NCI-H2196 (cell line): ENCODE results near the gene KMO.

Source experiments
- DNase-seq: peaks from one replicate; lab custom pipeline; 2025; ENCODE audit not compliant: unreplicated experiment; lab: John Stamatoyannopoulos, UW

The KMO gene

DNA sequence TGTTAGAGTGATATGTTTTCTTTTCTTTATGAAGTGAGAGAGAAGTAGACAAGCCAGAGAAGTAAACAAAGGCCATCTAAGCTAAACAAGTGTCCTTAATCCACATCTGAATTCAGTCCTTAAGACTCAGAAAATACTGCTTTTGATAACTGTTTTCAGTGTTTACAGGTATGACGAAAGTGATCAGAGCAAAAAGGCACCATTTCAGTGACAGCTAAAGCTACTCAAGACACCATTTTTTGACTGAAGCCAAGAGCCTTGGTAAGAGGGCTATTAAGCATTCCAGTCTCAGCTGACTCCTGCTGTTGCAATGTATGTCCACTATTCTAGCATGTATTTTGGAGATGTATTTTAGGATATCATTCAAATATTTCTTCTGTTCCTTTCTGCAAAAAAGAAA, 4.1 kb downstream of the KMO start:
- no peak for DNase-seq

DNA sequence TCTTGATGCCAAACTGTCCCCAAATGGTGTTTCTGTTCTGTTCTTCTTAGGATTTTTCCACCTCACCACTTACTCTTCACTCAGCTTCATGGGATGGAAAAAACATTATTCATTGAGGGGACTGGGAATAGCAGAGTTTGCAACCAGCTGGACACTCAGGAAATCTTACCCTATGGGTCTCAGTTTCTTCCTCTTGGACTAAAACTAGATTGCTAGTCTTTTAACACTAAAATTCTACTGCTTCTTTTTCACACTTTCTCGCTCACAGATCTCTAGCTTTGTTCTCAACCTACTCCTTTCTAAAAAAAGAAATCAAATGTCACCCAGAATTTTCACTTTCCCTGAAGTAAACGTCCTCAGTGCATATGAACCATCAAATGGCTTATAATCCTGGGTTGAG, 4.8 kb downstream of the KMO start:
- DNase-seq, result no peak

DNA sequence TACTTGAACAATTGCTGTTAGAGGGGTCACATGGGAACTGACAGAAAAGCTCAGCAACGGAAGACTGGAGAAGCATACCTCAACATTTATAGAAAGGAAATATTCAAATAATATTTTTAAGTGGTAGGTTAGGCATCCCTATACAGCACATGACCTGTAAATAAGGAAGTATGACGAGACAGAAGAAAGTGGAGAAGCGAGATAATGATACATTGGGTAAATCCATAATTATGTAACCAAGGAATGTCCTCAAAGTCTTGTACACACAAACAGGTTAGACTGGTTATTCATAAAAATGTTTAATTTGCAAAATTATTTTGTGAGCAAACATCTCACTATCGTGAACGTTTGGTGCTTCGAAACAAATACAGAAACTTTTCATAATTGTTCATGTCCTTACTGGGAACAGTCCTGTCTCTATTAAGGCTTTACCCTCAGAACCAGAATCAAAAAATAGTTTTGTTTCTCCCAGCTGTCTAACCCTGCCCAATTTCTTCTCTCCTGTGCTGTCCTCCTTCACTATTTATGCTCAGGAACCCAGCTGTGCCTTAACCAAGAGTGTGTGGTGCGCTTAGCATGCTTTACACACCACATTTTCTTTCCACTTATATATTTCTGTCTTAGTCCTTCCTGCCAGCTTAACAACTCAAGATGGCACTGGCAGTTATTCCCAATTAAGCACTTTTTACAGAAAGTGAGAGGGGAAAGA, 10.2 kb downstream of the KMO start:
- DNase-seq, result no peak

DNA sequence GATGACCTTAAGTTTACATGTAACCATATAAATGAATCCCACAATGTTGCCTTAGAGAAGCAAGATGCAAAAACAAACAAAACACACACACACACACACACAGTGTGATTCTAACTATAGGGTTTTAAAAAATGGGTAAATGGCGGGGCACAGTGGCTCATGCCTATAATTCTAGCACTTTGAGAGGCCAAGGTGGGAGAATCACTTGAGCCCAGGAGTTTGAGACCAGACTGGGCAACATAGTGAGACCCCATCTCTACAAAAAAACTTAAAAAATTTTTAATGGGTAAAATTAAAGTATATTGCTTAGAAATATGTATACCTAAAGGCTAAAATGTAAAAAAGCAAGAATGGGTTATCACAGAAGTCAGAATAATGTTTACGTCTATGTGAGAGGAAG, 15.8 kb downstream of the KMO start:
- no peak for DNase-seq

GRCh38 chr1:241550318-241550717, 18.1 kb downstream of the KMO start:
- no peak for DNase-seq

DNA sequence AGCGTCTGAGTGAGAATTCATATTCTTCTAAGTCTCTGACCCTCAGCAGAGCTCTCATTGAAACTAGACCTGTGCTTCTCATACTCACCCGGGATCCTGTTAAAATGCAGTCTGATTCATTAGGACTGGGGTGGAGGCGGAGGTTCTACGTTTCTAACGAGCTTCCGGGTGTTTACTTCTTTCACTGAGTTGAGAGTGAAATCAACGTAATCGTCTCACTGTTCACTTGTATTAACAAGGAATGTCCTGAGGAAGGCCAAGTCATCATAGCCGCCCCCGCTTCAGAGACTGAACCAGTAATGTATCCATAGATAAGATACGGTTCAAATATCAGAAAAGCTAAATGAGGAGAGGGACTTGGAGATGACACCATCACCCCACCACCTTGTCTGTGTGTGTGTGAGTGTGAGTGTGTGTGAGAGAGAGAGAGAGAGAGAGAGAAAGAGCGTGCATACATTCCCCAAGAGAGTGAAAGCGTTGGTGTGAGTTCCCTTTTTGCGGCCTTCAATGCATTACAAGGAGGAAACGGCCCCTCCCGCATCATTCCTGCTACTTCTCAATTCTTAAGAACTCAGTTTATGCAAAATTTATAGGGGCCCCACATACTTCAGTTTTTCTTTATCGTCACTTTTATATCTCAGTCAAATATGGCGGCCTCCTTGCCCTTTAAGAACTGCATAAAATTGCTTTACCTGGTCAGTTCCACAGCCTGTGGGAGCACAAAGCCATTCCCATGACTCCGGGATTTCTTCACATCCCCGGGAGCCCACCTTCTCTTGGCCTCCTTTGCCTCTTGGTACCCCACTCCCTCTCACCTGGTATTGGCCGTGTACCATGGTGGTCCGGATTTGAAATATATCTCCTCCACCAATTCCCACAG, 19.8 kb downstream of the KMO start:
- DNase-seq, result no peak

DNA sequence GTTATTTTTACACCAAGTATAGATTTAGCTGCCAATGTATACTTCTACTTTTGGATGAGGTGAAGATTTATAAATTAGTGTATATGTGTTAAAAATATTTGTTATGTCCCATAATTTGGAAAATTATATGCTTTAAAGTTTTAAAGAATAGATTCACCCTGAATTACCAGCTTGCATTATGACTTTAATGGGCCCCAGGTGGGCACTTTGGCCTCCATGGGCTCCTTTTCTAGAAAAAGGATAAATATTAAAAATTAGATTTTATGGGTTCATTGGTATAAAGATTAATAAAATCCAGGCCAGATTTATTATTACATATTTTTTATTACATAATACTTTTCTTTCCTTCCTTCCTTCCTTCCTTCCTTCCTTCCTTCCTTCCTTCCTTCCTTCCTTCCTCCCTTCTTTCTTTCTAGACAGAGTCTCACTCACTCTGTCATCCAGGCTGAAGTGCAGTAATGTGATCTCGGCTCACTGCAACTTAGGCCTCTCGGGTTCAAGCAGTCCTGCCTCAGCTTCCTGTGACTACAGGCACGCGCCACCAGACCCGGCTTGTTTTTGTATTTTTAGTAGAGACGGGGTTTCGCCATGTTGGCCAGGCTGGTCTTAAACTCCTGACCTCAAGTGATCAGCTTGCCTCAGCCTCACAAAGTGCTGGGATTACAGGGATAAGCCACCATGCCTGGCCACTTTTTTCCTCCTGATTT, 21.9 kb downstream of the KMO start:
- DNase-seq, result no peak

GRCh38 chr1:241555526-241555925, 23.3 kb downstream of the KMO start:
- DNase-seq, result no peak

GRCh38 chr1:241557031-241557430, 24.9 kb downstream of the KMO start:
- DNase-seq, result no peak

GRCh38 chr1:241557551-241558193, 25.5 kb downstream of the KMO start:
- DNase-seq, result no peak

GRCh38 chr1:241560146-241560848, 28.1 kb downstream of the KMO start:
- DNase-seq, result no peak

DNA sequence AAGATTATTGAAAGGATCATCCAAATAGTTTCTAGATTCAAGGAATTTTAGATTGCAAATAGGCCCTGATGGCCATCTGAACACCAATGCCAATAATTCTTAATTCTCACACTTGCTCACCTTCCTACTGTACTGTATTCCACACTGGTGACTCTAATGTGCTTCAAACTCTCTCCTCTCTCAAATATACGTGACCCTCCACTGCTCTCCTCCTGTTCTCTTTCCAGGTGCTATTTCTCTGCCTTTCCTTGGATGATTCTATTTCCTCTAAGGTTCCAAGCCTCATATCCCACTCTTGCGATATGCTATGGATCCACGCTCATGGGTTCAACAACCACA, 28.6 kb downstream of the KMO start:
- no peak for DNase-seq

- DNase-seq, result no peak
Measured at GRCh38 chr1:241569848-241570247, 37.7 kb downstream of the KMO start.

GRCh38 chr1:241574154-241574553, 42.0 kb downstream of the KMO start:
- no peak for DNase-seq

DNA sequence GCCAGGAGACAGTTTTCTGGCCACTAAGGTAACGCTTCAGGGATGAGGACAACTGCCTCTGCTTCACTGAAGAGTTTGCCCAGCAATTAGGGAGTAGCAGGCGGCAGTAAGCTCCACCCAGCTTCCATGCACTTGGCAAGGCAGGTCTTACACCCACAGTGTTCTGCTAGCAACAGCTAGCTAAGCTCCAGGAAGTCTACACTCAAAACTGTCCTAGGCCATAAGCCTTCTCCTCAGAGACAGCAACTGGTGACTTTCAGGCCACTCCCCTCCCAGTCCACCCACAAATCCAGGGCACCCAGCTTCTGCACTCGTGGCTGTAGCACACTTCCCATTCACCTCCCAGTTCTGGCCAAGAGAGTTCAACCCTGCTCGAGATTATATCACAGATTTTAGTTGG, 47.3 kb downstream of the KMO start:
- DNase-seq, result no peak

- no peak for DNase-seq
Measured at GRCh38 chr1:241582921-241583321, 50.7 kb downstream of the KMO start.

DNA sequence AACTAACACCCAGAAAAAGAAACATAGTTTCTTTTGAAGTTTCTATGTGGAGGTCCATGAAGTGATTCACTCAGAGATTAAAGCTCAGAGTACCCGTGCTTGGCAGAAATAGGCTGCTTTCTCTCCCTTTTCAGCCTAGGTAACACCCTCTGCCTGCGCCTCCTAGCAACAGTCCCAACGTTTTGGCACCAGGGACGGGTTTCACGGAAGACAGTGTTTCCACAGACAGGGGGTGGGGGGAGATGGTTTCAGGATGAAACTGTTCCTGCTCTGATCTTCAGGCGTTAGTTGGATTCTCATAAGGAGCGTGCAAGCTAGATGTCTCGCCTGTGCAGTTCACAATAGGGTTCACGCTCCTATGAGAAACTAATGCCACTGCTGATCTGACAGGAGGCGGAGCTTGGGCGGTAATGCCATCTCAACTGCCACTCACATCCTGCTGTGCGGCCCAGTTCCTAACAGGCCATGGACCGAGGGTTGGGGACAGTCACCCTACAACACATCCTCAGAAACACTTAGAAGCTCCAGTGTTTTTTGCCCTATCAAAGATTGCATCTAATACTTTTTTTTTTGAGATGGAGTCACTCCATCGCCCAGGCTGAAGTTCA, 54.8 kb downstream of the KMO start:
- DNase-seq, result no peak

DNA sequence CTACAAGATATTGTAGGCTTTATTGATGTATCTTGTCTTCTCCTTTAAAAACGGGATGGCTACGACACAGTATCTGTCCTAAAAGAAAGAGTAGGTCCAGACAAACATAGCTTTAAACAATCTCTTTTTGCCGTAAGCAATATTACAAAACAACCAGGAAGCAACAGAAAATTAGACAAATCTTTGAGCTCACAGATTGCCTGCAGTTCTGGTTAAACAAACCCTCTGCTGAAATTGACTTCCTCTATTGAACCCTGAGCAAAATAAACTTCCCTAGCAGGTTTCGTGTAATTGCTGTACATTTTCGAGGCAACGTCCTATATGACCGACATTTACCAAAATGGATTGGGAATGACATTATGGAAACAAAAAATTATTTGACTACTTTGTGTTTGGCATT, 57.3 kb downstream of the KMO start:
- no peak for DNase-seq

- DNase-seq, result no peak
Measured at GRCh38 chr1:241590719-241591118, 58.5 kb downstream of the KMO start.

DNA sequence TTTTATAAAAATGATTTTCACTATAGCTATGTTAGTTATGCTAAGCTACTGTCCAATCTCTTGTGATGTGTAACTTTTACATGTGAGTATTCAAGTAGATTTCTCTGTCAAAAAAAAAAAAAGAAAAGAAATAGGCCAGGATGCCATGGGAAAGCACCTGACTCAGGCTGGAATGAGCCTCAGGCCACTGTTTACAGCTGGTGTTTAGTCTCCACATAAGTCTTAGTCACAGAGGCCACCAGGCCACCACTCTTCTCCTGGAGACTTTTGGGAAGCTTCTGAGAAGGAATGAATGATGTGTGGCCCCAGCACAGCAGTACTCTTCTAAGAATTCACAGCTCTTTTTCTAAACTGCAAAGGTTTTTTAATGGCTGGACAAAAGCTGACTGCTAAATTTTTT, 59.1 kb downstream of the KMO start:
- DNase-seq, result no peak

- no peak for DNase-seq
Measured at GRCh38 chr1:241591736-241592135, 59.6 kb downstream of the KMO start.
